ENCODE data around the gene MRTFA.

The MRTFA gene

DNA sequence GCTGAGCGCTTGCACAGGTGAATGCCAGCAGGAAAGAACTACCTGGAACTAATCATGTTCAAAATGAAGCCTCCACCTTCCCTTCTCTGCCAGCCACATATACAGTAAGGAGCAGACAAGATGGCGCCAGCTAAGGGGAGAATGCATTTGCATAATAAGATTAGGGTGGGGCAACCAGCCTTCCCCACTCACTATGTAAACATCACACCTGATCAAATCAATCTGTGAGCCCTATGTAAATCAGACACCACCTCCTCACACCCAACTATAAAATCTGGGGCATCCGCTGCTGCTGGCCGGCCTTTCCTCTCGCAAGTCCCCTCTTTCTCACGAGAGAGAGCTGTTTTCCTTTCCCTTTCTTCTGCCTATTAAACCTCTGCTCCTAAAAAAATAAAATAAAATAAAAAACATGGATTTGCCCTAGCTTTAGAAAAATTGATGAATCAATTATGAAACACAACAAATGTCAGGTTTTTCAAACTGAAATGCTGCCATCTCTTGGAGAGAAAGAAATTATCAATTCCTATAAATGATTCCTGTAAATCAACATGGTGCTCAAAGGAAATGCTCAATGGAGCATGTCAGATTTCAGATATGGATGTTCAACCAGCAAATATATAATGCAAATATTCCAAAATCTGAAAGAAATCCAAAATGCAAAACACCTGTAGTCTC is 157.3 kb downstream of the MRTFA start:
- peaks cover 3% of the 10 kb centered on the region for H3K4me1 ChIP-seq (ENCODE audit: control insufficient read depth, insufficient read depth, low read length)
- no peaks in the 10 kb centered on the region for H3K36me3 ChIP-seq (ENCODE audit: control insufficient read depth, insufficient read depth, low read length)
- H3K27ac ChIP-seq (ENCODE audit: low read depth, low read length) = no peak overlapping the region
- no peak overlapping the region for H3K9ac ChIP-seq (ENCODE audit: low read length)
- no peaks in the 10 kb centered on the region for H3K27me3 ChIP-seq (ENCODE audit: control insufficient read depth, insufficient read depth, low read length)
- no peak overlapping the region for H3K4me3 ChIP-seq (ENCODE audit: low read length)

DNA sequence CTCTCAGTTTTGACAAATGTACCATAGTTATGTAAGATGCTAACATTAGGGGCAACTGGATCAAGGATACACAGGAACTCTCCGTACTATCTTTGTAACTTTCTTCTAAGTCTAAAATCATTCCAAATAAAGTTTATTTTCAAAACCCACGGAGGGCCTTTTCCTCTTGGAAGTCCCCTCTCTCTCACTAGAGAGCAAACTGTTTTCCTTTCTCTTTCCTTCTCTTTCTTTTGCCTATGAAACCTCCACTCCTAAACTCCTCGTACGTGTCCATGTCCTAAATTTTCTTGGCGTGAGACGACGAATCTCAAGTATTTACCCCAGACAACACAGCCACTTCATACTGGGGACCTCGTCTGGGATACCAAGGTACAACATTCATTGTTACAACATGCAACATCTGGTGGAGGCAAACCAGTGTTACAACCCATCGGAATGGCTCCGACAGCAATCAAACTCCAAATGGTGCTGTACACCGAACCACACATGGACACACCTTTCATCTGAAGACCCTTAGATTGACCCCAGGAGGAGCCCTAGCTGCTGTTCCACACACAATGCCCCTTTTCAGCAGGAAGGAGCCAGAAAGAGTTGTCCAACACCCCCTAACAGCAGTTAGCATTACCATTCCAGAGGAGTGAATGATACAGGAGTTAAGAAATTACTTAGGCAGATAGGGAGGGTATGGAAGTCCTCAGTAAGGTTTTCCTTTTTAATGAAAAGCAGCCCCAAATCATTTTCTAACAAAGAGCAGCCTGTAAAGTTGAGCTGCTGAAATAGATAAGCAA is 158.0 kb downstream of the MRTFA start:
- H3K27ac ChIP-seq (ENCODE audit: low read depth, low read length) = no peak overlapping the region
- no peak overlapping the region for H3K9ac ChIP-seq (ENCODE audit: low read length)

GRCh38 chr22:40477683-40478337 is 158.7 kb downstream of the MRTFA start:
- H3K9ac ChIP-seq (ENCODE audit: low read length) = no peak overlapping the region
- H3K27ac ChIP-seq (ENCODE audit: low read depth, low read length) = no peak overlapping the region
- H3K4me1 ChIP-seq (ENCODE audit: control insufficient read depth, insufficient read depth, low read length) = peaks cover 3% of the 10 kb centered on the region
- H3K36me3 ChIP-seq (ENCODE audit: control insufficient read depth, insufficient read depth, low read length) = no peaks in the 10 kb centered on the region
- H3K27me3 ChIP-seq (ENCODE audit: control insufficient read depth, insufficient read depth, low read length) = no peaks in the 10 kb centered on the region
- no peak overlapping the region for H3K4me3 ChIP-seq (ENCODE audit: low read length)

More for the DNA sequence above, 158.0 kb downstream of the MRTFA start:
- no peaks in the 10 kb centered on the region for H3K27me3 ChIP-seq (ENCODE audit: control insufficient read depth, insufficient read depth, low read length)
- no peak overlapping the region for H3K4me3 ChIP-seq (ENCODE audit: low read length)
- H3K4me1 ChIP-seq (ENCODE audit: control insufficient read depth, insufficient read depth, low read length) = peaks cover 3% of the 10 kb centered on the region
- H3K36me3 ChIP-seq (ENCODE audit: control insufficient read depth, insufficient read depth, low read length) = no peaks in the 10 kb centered on the region

- H3K27ac ChIP-seq (ENCODE audit: low read depth, low read length) = no peak overlapping the region
- H3K9ac ChIP-seq (ENCODE audit: low read length) = no peak overlapping the region
- H3K4me1 ChIP-seq (ENCODE audit: control insufficient read depth, insufficient read depth, low read length) = peaks cover 3% of the 10 kb centered on the region
- H3K27me3 ChIP-seq (ENCODE audit: control insufficient read depth, insufficient read depth, low read length) = no peaks in the 10 kb centered on the region
- H3K36me3 ChIP-seq (ENCODE audit: control insufficient read depth, insufficient read depth, low read length) = no peaks in the 10 kb centered on the region
- no peak overlapping the region for H3K4me3 ChIP-seq (ENCODE audit: low read length)
Measured at GRCh38 chr22:40476341-40476740, 160.2 kb downstream of the MRTFA start.

- no peak overlapping the region for H3K4me3 ChIP-seq (ENCODE audit: low read length)
- H3K36me3 ChIP-seq (ENCODE audit: control insufficient read depth, insufficient read depth, low read length) = no peaks in the 10 kb centered on the region
- H3K27me3 ChIP-seq (ENCODE audit: control insufficient read depth, insufficient read depth, low read length) = no peaks in the 10 kb centered on the region
- no peak overlapping the region for H3K27ac ChIP-seq (ENCODE audit: low read depth, low read length)
- H3K4me1 ChIP-seq (ENCODE audit: control insufficient read depth, insufficient read depth, low read length) = peaks cover 3% of the 10 kb centered on the region
- no peak overlapping the region for H3K9ac ChIP-seq (ENCODE audit: low read length)
Measured at GRCh38 chr22:40473703-40474102, 162.8 kb downstream of the MRTFA start.

GRCh38 chr22:40472579-40472978 is 163.9 kb downstream of the MRTFA start:
- Histone ChIP-seq H3K36me3 (ENCODE audit: control insufficient read depth, insufficient read depth, low read length) (no peaks in the 10 kb centered on the region), H3K27ac (ENCODE audit: low read depth, low read length) (no peak overlapping the region), H3K4me3 (ENCODE audit: low read length) (no peak overlapping the region), H3K27me3 (ENCODE audit: control insufficient read depth, insufficient read depth, low read length) (no peaks in the 10 kb centered on the region), H3K4me1 (ENCODE audit: control insufficient read depth, insufficient read depth, low read length) (no peaks in the 10 kb centered on the region), H3K9ac (ENCODE audit: low read length) (no peak overlapping the region)

DNA sequence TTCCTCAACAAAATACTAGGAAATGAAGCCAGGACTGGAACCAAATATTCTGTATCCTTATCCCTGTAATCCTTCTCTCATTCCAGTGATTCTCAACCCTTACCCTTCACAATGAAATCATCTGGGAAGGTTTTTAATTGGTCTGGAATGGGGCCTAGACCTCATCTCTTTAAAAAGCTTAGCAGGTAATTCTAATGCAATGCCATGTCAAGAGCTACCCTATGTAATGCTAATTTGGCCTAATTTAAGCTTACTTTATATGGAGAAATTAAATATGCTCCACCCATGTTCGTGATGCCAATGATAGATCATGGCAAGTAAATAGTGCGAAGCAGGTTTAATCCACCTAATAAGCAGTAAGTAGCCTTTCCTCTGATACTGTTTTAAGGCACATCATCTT is 164.5 kb downstream of the MRTFA start:
- H3K9ac ChIP-seq (ENCODE audit: low read length) = no peak overlapping the region
- no peaks in the 10 kb centered on the region for H3K4me1 ChIP-seq (ENCODE audit: control insufficient read depth, insufficient read depth, low read length)
- H3K4me3 ChIP-seq (ENCODE audit: low read length) = no peak overlapping the region
- H3K27me3 ChIP-seq (ENCODE audit: control insufficient read depth, insufficient read depth, low read length) = no peaks in the 10 kb centered on the region
- H3K36me3 ChIP-seq (ENCODE audit: control insufficient read depth, insufficient read depth, low read length) = no peaks in the 10 kb centered on the region
- H3K27ac ChIP-seq (ENCODE audit: low read depth, low read length) = no peak overlapping the region

DNA sequence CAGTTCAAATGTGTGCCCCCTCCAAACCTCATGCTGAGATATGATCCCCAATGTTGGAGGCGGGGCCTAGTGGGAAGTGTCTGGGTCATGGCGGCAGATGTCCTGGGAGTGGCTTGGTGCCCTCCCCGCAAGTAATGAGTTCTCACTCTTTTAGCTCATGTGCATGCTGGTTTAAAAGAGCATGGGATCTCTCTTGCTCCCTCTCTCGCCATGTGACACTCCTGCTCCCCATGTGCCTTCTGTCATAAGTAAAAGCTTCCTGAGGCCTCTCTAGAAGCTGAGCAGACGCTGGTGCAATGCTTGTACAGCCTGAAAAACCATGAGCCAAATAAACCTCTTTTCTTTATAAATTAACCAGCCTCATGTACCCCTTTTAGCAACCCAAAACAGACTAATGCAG is 167.3 kb downstream of the MRTFA start:
- Histone ChIP-seq H3K27ac (ENCODE audit: low read depth, low read length) (no peak overlapping the region), H3K4me3 (ENCODE audit: low read length) (no peak overlapping the region), H3K9ac (ENCODE audit: low read length) (no peak overlapping the region), H3K4me1 (ENCODE audit: control insufficient read depth, insufficient read depth, low read length) (no peaks in the 10 kb centered on the region), H3K27me3 (ENCODE audit: control insufficient read depth, insufficient read depth, low read length) (no peaks in the 10 kb centered on the region), H3K36me3 (ENCODE audit: control insufficient read depth, insufficient read depth, low read length) (no peaks in the 10 kb centered on the region)

DNA sequence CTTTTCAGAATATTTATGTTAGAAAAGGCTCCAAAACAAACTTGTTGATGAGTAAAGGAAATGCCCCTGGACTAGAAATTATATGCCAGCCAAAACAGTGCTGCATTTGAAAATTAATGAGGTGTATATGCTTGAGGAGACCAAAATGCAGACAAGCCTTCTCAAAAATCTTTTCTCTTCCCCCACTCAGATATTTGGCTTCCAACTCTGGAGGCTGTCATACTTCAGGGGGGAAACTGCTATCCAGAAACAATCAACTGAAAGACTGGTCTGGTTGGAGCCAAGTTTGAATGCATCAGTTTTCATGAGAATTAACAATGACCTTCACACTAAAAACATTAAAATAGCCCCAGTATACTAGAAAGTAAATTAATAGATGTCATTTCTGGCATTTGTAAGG is 167.9 kb downstream of the MRTFA start:
- Histone ChIP-seq H3K4me3 (ENCODE audit: low read length) (no peak overlapping the region), H3K36me3 (ENCODE audit: control insufficient read depth, insufficient read depth, low read length) (no peaks in the 10 kb centered on the region), H3K4me1 (ENCODE audit: control insufficient read depth, insufficient read depth, low read length) (no peaks in the 10 kb centered on the region), H3K27ac (ENCODE audit: low read depth, low read length) (no peak overlapping the region), H3K9ac (ENCODE audit: low read length) (no peak overlapping the region), H3K27me3 (ENCODE audit: control insufficient read depth, insufficient read depth, low read length) (no peaks in the 10 kb centered on the region)

DNA sequence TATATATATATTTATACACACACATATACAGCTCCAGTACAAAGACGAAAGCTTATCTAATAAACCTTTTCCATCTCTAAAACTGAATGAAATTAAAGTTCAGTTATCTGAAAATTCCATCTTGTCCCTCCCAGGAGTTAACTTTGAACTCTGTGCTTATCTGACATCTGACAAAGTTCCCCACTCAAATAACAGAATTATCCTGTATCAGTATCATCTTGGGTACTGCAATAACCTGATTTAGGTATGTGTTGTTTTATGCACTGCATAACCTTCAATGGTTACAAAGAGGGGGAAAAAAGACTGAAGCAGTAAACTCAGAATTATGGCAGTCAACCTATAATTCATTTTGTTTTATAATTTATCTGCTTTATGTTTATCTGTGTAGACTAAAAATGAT is 169.5 kb downstream of the MRTFA start:
- no peaks in the 10 kb centered on the region for H3K4me1 ChIP-seq (ENCODE audit: control insufficient read depth, insufficient read depth, low read length)
- H3K27ac ChIP-seq (ENCODE audit: low read depth, low read length) = no peak overlapping the region
- H3K36me3 ChIP-seq (ENCODE audit: control insufficient read depth, insufficient read depth, low read length) = no peaks in the 10 kb centered on the region
- no peak overlapping the region for H3K9ac ChIP-seq (ENCODE audit: low read length)
- no peaks in the 10 kb centered on the region for H3K27me3 ChIP-seq (ENCODE audit: control insufficient read depth, insufficient read depth, low read length)
- no peak overlapping the region for H3K4me3 ChIP-seq (ENCODE audit: low read length)

- no peak overlapping the region for H3K9ac ChIP-seq (ENCODE audit: low read length)
- no peaks in the 10 kb centered on the region for H3K27me3 ChIP-seq (ENCODE audit: control insufficient read depth, insufficient read depth, low read length)
- H3K36me3 ChIP-seq (ENCODE audit: control insufficient read depth, insufficient read depth, low read length) = no peaks in the 10 kb centered on the region
- no peak overlapping the region for H3K27ac ChIP-seq (ENCODE audit: low read depth, low read length)
- H3K4me1 ChIP-seq (ENCODE audit: control insufficient read depth, insufficient read depth, low read length) = no peaks in the 10 kb centered on the region
- H3K4me3 ChIP-seq (ENCODE audit: low read length) = no peak overlapping the region
Measured at GRCh38 chr22:40463683-40464082, 172.8 kb downstream of the MRTFA start.

GRCh38 chr22:40463017-40463631 is 173.4 kb downstream of the MRTFA start:
- Histone ChIP-seq H3K27me3 (ENCODE audit: control insufficient read depth, insufficient read depth, low read length) (no peaks in the 10 kb centered on the region), H3K27ac (ENCODE audit: low read depth, low read length) (no peak overlapping the region), H3K9ac (ENCODE audit: low read length) (no peak overlapping the region), H3K4me1 (ENCODE audit: control insufficient read depth, insufficient read depth, low read length) (no peaks in the 10 kb centered on the region), H3K4me3 (ENCODE audit: low read length) (peak overlapping the region; percentile 58), H3K36me3 (ENCODE audit: control insufficient read depth, insufficient read depth, low read length) (no peaks in the 10 kb centered on the region)

All from rectal smooth muscle tissue (tissue), 1 donor.